ENCODE measurements around the gene A4GALT.
"Not testable (repeated sequence)": the region's sequence is repeated elsewhere in the genome, so short reads cannot be mapped to it uniquely, and the experiment has no call there.

A4GALT gene

DNA sequence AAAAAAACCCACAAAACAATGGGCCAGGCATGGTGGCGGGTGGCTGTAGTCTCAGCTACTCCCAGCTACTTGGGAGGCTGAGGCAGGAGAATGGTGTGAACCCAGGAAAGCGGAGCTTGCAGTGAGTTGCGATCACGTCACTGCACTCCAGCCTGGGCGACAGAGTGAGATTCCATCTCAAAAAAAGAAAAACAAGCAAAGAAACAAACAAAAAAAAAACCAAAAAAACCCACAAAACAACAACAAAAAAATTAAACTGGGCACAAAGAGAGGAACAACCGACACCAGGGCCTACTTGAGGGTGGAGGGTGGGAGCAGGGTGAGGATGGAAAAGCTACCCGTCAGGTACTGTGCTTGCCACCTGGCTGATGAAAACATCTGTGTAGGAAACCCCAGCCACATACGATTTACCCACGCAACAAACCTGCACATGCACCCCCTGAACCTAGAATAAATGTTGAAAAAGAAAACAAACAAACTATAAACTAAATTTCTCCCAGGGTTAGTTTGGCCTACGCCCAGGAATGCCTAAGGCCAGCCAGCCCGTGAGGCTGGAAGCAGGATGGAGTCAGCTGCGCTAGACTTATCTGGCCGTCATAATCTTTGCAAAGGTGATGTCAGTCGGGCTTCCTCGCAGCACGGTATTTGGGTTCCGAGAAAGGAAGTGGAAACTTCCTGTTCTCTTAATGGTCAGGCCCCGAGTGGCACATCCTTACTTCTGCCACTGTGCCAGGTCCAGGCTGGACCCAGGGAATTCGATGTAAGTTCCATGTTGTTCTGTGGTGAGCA is 49.6 kb downstream of the A4GALT start:
- Histone ChIP-seq H3K4me3 (ENCODE audit: low read depth in 1 of 2, low read length in 1 of 2) (peak overlapping the region in 1 of 2 experiments; percentile 28), H3K4me1 (ENCODE audit: control insufficient read depth in 1 of 2, insufficient read depth in 1 of 2, low read depth in 1 of 2, low read length in 1 of 2) (peaks cover 6 to 15% of the 10 kb centered on the region in 2 experiments), H3K36me3 (no peaks in the 10 kb centered on the region), H3K9me3 (no peaks in the 10 kb centered on the region), H3K27ac (peak overlapping the region; percentile 42), H3K27me3 (no peaks in the 10 kb centered on the region)
- no peak for TF ChIP-seq CTCF (IDR thresholded peaks at IDR 0.05)

DNA sequence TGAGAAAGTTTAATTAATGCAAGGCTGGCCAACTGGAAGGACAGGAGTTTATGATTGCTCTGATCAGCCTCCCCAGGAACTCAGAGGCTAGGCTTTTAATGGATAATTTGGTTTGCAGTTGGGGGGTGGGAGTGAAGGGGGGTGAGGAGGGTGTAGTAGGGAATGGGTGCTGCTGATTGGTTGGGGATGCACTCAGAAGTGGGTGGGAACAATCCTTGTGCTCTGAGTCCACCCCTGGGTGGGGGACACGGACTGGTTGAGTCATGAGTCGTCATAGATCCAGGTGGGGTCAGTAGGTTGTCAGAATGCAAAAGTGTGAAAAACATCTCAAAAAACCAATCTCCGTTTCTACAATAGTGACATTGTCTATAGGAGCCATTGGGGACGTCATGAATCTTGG is 50.6 kb downstream of the A4GALT start:
- Histone ChIP-seq H3K4me3 (ENCODE audit: low read depth in 1 of 2, low read length in 1 of 2) (no peak overlapping the region), H3K36me3 (no peaks in the 10 kb centered on the region), H3K4me1 (ENCODE audit: control insufficient read depth in 1 of 2, insufficient read depth in 1 of 2, low read depth in 1 of 2, low read length in 1 of 2) (peaks cover 6 to 15% of the 10 kb centered on the region in 2 experiments), H3K27ac (no peak overlapping the region), H3K27me3 (peaks cover 9% of the 10 kb centered on the region), H3K9me3 (no peaks in the 10 kb centered on the region)
- TF ChIP-seq CTCF (IDR thresholded peaks at IDR 0.05): no peak

GRCh38 chr22:42666393-42666792 is 54.3 kb downstream of the A4GALT start:
- not testable (repeated sequence) for H3K27ac ChIP-seq; H3K4me3 ChIP-seq (ENCODE audit: low read depth in 1 of 2, low read length in 1 of 2); H3K9me3 ChIP-seq; H3K36me3 ChIP-seq
- Histone ChIP-seq H3K27me3 (peaks cover 41% of the 10 kb centered on the region), H3K4me1 (ENCODE audit: control insufficient read depth in 1 of 2, insufficient read depth in 1 of 2, low read depth in 1 of 2, low read length in 1 of 2) (peaks cover 12 to 14% of the 10 kb centered on the region in 2 experiments)

- Histone ChIP-seq H3K27ac (no peak overlapping the region), H3K4me3 (ENCODE audit: low read depth in 1 of 2, low read length in 1 of 2) (no peak overlapping the region)
Observed at GRCh38 chr22:42664976-42665831, 55.5 kb downstream of the A4GALT start.

DNA sequence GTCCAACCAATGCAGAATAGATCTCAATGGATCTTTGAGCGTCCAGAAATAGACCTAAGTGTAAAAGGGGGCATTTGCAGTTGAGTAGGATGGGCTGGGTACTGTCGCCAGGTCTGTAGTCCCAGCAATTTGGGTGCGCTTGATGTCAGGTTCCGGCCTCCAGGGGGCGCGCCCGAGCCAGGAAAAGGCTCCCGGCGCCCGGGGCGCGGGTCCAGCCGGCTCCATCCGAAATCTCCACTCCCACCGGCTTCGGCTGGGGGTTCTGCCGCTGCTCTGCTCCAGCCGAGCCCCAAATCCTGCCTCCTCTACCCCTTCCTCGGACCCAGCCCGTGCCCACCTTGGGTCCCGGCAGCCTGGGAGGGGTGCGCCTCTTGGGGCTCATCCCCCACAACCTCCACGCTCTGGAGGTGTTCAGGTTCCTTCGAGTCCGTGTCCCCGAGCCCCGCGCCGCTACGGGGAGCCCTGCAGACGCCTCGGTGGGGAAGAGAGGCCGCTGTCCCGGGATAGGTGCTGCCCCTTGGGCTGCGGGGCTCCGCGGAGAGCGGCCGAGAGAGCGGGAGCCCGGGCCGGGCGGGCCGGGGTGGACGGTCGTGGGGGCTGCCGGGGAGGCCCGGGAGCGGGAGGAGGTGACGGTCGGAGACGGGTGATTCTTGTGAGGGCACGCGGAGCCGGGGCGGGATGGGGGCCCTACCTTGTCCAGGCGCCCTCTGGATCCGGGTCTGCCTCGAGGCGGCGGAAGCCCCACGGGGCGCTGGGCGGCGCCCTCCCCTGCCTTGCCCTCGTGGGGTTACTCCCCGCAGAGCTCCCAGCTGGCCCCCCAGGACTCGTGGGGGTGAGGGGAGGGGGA is 58.5 kb downstream of the A4GALT start:
- no peak overlapping the region for H3K27ac ChIP-seq
- H3K27me3 ChIP-seq: peaks cover 41% of the 10 kb centered on the region
- no peaks in the 10 kb centered on the region for H3K9me3 ChIP-seq
- peaks cover 11 to 12% of the 10 kb centered on the region in 2 experiments for H3K4me1 ChIP-seq (ENCODE audit: control insufficient read depth in 1 of 2, insufficient read depth in 1 of 2, low read depth in 1 of 2, low read length in 1 of 2)
- H3K4me3 ChIP-seq (ENCODE audit: low read depth in 1 of 2, low read length in 1 of 2): peak overlapping the region; percentile 36 to 49
- peak; percentile 73 for TF ChIP-seq CTCF (IDR thresholded peaks at IDR 0.05)
- H3K36me3 ChIP-seq: no peaks in the 10 kb centered on the region

More at GRCh38 chr22:42664976-42665831, 55.5 kb downstream of the A4GALT start:
- no peaks in the 10 kb centered on the region for H3K9me3 ChIP-seq
- H3K27me3 ChIP-seq: peaks cover 41% of the 10 kb centered on the region
- no peak for TF ChIP-seq CTCF (IDR thresholded peaks at IDR 0.05)
- peaks cover 5 to 8% of the 10 kb centered on the region in 2 experiments for H3K4me1 ChIP-seq (ENCODE audit: control insufficient read depth in 1 of 2, insufficient read depth in 1 of 2, low read depth in 1 of 2, low read length in 1 of 2)
- H3K36me3 ChIP-seq: no peaks in the 10 kb centered on the region

Data from neutrophil (primary cell).